DMS 273 (cell line): ENCODE data around the gene MEF2A.
"Not testable (repeated sequence)": the region's sequence is repeated elsewhere in the genome, so short reads cannot be mapped to it uniquely, and the experiment has no call there.

ENCODE experiments used
- DNase-seq: peaks from one replicate; lab custom pipeline; 2025; ENCODE audit not compliant: unreplicated experiment; lab: John Stamatoyannopoulos, UW

MEF2A gene

GRCh38 chr15:99565299-99566156 is at the start of gene MEF2A:
Gene MEF2A, plus strand, starts transcription at chr15:99565984. Its CDS starts 67,136 bp downstream, at chr15:99633120.
- DNase-seq, result peak; percentile 95

DNA sequence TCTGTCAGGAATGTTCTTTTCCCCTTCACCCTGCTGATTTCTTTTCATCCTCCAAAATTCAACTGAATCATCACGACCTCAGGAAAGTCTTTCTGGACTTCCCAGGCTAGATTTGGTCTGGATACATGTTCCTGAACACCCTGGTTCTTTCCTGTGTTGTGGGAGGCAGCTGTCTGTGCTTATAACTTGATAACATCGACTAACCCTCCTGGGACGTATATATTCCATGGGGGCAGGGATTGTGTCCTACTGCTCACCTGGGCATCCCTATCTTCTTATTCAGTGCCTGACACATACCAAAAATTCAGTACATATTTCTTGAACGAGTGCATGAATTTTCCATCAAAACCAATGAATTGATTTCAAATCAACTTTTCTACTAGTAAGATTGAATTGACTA is 47.6 kb upstream of the MEF2A start:
- DNase-seq, result no peak

GRCh38 chr15:99519366-99519765 is 46.4 kb upstream of the MEF2A start:
- not testable (repeated sequence) for DNase-seq

DNA sequence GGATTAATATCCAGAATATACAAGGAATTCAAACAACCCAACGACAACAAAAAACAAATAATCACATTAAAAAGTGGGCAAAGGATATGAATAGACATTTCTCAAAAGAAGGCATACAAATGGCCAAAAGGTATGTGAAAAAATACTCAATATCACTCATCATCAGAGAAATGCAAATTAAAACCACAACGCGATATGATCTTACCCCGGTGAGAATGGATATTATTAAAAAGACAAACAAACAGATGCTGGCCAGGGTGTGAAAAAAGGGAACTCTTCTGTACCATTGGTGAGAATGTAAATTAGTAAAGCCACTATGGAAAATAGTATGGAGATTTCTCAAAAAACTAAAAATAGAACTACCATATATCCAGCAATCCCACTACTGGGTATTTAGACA is 43.5 kb upstream of the MEF2A start:
- DNase-seq, result no peak

- no peak for DNase-seq
Observed at GRCh38 chr15:99526176-99526575, 39.6 kb upstream of the MEF2A start.

DNA sequence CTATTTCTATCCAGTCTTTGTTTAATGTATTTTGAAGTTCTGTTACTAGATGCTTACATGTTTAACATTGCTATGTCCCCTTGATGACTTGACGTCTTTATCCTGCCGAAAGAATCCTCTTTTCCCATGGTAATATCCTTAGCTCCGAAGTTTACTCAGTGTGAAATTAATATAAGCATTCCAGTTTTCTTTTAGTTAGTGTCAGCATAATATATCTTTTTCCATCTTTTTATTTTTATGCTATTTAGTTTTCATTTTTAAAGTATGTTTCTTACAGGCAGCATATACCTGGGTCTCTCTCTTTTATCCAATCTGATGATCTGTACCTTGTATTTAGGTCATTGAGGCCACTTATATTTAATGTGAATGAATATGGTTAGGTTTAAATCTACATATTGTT is 39.1 kb upstream of the MEF2A start:
- no peak for DNase-seq

GRCh38 chr15:99536422-99537040 is 29.3 kb upstream of the MEF2A start:
- DNase-seq, result no peak

DNA sequence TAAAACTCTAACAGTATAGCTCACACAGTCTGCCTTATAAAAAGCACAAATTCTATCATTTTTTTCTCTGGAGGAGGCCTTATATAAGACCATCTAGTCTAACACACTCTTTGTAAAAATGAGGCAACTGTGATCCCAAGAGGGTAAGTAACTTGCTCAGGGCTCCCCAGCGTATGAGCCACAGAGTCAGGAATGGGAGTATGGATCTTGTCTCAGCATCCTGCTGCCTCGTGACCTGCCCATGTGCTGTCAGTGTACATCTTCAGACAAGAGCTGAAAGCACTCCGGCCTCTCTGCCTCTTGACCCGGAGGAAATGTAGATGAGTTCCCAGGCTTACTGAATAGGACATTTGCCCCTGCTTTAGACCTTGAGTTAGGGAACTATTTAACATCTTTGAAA is 28.4 kb upstream of the MEF2A start:
- DNase-seq, result no peak

DNA sequence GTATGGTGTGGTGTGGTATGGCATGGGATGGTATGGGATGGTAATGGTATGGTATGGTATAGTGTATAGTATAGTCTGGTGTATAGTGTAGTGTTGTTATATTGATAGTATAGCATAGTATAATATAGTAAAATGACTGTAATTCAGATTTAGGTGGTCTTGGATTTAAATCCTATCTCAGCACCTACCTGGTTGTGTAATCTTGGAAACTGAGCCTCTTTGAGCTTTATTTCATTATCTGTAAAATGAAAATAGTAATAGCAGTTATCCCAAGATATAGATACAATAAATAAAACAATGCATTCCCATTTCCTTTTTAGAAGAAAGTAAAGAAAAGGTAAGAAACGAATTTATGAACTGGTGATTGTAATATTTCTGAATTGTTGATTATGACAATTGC is 27.5 kb upstream of the MEF2A start:
- no peak for DNase-seq

DNA sequence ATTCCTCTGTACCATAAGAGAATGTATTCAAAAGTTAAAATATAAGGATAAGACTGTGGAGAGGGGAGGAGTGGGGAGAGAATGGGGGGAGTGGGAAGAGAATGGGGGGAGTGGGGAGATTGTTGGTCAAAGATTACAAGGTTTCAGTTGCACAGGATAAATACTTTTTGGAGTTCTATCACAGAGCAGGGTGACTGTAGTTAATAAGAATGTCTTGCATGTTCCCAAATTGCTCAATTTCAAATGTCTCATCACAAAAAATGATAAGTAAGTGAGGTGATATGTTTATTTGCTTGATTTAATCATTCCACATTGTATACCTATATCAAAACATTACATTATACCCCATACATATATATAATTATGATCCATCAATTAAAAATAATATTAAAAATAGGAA is 23.0 kb upstream of the MEF2A start:
- DNase-seq, result no peak

DNA sequence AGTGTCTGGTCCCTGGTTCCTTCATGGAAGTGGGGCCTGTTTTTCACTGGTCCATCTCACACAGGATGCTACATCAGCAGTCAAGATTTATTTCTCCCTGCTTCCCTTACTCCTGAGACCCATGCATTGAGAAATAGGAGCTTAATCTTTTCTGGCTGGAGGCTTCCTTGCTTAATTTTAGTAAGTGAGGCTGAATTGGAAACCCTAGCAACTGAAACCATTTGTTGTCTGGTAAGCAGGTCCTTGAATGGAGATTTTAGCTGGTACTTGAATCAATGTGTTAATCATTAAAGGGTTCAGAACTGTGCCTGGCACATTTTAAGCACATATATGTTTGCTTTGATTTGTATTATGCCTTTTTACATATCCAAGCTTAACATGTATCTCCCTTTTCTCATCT is 20.2 kb upstream of the MEF2A start:
- DNase-seq, result no peak

DNA sequence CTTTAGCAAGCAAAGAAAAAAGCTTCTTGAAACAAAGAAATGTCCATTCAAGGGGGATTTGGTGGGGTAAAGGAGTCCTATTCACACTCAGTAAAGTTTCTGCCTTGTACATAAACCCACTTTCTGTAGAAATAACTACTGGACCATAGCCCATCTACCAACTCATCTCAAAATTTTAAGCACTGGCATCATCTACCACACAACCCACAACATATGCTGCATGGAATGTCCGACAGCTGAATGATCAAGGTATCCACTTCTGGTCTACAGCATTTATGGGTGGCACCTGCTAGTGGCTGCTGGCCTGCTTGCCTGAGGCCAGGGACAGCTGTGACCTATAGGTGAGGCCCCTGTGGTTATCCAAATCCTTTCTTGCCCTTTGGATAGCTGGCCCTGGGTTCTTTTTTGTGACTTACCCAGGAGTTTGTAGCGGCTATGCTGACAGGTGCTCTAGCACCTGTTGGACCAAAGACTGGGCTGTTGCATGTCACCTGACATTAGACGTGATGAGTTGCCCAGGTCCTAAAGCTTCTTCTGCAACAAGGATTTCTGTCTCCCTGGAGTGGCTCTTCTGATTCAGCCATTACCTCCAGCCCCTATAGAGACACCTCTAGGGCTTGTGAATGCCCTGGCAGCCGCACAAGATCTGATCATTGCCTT is 19.2 kb upstream of the MEF2A start:
- no peak for DNase-seq

DNA sequence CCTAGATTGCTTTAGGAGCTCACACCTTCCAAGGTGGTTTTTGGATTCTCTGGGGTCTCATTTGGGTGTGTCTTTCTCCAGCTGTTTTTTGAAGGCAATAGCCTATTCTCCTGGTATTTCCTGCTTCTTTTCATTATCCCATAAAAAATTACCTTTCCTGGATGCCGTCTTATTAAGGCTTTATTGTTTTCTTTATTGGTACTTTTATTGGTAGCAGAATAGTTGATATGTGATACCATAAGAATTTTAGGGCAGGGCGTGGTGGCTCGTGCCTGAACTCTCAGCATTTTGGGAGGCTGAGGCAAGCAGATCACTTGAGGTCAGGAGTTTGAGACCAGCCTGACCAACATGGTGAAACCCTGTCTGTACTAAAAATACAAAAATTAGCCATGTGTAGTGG is 18.3 kb upstream of the MEF2A start:
- DNase-seq, result no peak

- no peak for DNase-seq
Observed at GRCh38 chr15:99550077-99550476, 15.7 kb upstream of the MEF2A start.

DNA sequence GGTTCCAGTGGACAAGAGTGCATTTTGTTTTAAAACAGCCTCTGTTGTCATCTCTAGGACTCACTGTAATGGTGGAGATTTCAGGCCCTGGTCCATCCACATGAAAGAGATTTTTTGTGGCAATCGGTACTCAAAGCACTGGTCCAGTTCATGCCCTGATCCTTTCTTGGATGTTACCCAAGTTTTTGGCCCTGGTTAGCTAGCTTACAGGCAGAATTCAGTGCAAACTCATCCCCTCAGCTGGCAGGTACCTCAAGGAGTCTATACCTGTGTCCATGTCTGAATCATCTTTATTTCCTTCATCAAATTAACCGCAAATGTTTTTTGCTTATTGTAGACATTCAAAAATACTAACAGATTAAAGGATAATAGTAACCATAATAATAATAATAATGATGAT is 13.7 kb upstream of the MEF2A start:
- no peak for DNase-seq

DNA sequence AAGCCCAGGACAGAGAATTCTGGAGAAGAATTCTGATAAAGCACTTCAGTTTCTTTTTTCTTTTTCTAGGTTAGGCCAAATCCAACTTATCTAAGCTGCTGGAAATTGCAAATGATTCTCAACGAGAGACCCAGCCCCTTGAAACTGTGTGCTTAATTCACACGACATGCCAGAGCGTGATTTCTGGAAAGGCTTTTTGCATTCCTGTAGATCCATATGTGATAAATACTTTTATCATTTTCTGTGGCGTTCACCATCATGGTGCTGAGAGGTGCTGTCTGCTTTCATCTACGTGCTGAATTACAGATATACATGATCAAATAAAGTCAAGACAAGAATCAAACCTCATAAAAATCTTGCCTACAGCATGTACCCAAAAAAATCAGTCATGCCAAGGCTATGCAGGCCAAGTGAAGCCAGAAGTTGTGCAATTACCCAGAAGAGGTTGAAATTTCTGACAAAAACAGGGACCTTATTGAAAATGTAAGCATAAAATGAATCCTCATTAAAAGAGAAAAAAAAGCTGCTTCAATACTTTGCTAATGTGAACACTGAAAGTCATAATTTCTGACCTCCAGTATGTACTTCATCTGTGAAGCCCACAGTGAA is 10.8 kb upstream of the MEF2A start:
- DNase-seq, result no peak

GRCh38 chr15:99556011-99556410 is 9.8 kb upstream of the MEF2A start:
- peak; percentile 66 for DNase-seq

DNA sequence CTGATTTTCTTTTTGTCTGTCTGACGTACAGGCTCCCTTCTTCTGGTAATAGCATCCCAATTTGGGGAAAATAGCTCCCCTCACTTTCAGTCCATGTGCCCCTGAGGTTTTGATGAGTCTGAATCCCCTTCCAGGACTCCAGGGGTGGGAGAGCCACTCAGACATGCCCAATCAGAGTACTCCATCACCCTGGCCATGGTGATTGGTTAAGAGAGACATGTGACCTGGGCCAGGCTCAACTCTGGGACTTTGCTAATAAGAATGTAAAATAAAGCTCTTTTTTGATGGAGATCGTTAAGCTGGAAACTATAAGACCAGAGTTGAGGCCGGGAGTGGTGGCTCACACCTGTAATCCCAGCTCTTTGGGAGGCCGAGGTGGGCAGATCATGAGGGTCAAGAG is 9.2 kb upstream of the MEF2A start:
- DNase-seq, result no peak

DNA sequence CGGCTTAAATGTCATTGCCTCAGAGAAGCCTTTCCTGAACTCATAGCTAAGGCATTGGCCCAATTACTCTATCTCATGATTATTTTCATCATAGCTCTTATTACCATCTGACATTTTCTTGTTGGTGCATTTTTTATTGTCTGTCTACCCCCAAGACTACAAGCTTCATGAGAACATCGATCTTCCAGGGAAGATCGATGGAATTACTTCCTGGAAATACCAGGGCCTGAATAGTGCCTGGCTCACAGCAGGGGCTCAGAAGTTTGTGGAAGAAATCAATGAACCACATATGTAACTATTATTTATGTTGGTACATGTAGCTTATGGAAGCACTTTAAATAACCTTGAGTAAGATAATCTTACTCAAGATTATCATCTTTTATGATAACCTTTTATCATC is 7.7 kb upstream of the MEF2A start:
- DNase-seq, result no peak

GRCh38 chr15:99558571-99558970 is 7.2 kb upstream of the MEF2A start:
- DNase-seq, result no peak

DNA sequence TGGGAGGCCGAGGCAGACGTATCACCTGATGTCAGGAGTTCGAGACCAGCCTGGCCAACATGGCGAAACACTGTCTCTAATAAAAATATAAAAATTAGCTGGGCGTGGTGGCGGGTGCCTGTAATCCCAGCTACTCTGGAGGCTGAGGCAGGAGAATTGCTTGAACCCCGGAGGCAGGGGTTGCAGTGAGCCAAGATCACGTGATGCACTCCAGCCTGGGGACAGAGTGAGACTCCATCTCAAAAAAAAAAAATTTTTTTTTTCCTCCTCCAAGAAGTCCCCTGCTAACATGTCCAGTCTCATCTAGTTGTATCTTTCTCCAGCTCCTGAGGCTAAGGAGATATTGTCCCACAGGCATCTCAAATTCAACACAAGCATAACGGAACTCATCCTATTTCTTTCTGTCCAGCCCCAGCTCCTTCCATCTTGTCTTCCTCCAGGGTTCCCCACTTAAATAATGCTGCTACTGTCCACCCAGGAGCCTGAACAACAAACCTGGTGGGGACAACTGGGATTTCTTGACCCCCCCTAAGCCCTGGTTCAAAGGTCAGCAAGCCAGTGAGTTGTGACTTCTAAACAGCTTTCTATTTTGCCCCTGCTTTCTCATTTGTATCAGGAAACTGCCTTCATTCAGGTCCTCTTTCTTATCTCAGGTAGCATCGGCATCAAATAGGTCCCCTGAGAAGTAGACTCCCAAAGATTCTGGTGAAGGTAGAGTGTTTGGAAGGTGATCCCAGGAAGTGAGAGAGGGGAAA is 4.1 kb upstream of the MEF2A start:
- DNase-seq, result no peak
